NB4 (cell line): ENCODE measurements around the gene THSD7B.

Experiments used
- MYC ChIP-seq: IDR thresholded peaks from 2 replicates; pipeline ENCODE4 v1.6.1; 2011; ENCODE audit warnings: low read depth, low read length
- POLR2A ChIP-seq: IDR thresholded peaks from 2 replicates; pipeline ENCODE4 v1.6.1; 2011; ENCODE audit warnings: mild to moderate bottlenecking; ENCODE audit not compliant: insufficient read length; ENCODE audit errors: extremely low read depth
- TF ChIP-seq, protein P1 (sequence below): IDR thresholded peaks from one replicate; pipeline ENCODE4 v1.5.1; 2012; ENCODE audit warnings: low read depth, low read length
- TF ChIP-seq, protein P2 (sequence below): IDR thresholded peaks from 2 replicates; pipeline ENCODE4 v1.6.1; 2011; ENCODE audit warnings: low read depth, low read length

DNA sequence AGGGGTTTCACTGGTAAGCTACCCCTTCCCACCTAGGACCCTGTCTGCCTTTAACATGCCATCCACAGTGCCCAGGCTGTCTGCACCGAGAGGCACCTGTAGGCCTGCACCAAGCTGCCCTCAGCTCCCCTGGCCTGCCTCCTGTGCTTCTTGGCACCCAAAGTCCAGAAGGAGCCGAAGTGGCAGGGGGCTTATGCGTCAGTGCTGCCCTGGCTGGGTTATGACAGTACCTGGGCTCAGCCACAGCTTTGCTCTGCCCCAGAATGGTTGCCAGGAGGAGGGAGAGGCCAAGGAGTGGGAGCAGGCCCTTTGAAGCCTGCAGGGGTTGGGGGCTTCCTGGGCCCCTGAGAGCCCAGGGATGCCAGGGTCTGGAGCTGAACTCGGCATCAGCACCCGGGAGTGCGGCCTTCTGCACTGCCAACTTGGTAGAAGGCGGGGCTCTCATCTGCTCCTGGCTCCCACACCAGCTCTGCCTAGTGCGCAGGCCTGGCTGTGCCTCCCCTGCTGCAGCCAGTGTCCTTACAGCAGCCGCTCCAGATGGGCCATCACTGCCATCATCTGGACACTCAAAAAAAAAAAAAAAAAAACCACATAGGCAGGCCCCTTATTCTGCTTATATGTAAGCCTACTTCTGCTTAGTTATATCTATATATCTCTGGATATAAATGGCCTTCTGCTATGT, 155.4 kb downstream of the THSD7B start:
- TF ChIP-seq, protein P1, sequence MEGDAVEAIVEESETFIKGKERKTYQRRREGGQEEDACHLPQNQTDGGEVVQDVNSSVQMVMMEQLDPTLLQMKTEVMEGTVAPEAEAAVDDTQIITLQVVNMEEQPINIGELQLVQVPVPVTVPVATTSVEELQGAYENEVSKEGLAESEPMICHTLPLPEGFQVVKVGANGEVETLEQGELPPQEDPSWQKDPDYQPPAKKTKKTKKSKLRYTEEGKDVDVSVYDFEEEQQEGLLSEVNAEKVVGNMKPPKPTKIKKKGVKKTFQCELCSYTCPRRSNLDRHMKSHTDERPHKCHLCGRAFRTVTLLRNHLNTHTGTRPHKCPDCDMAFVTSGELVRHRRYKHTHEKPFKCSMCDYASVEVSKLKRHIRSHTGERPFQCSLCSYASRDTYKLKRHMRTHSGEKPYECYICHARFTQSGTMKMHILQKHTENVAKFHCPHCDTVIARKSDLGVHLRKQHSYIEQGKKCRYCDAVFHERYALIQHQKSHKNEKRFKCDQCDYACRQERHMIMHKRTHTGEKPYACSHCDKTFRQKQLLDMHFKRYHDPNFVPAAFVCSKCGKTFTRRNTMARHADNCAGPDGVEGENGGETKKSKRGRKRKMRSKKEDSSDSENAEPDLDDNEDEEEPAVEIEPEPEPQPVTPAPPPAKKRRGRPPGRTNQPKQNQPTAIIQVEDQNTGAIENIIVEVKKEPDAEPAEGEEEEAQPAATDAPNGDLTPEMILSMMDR: no peak
- TF ChIP-seq POLR2A (no peak), MYC (no peak)
- TF ChIP-seq, protein P2, sequence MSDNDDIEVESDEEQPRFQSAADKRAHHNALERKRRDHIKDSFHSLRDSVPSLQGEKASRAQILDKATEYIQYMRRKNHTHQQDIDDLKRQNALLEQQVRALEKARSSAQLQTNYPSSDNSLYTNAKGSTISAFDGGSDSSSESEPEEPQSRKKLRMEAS: no peak
